ENCODE data around the gene PCNA.
A peak's percentile ranks its signal among the peaks of the same experiment; 100 is the strongest.

Gene PCNA

GRCh38 chr20:5119435-5120184 lies at the start of gene PCNA:
Gene PCNA, minus strand, starts transcription at chr20:5119958. Its CDS starts 160 bp downstream, at chr20:5119798.
- peak; percentile 87 for DNase-seq

GRCh38 chr20:5168651-5169396 lies 49.1 kb upstream of the PCNA start:
- peak; percentile 5 for DNase-seq

DNA sequence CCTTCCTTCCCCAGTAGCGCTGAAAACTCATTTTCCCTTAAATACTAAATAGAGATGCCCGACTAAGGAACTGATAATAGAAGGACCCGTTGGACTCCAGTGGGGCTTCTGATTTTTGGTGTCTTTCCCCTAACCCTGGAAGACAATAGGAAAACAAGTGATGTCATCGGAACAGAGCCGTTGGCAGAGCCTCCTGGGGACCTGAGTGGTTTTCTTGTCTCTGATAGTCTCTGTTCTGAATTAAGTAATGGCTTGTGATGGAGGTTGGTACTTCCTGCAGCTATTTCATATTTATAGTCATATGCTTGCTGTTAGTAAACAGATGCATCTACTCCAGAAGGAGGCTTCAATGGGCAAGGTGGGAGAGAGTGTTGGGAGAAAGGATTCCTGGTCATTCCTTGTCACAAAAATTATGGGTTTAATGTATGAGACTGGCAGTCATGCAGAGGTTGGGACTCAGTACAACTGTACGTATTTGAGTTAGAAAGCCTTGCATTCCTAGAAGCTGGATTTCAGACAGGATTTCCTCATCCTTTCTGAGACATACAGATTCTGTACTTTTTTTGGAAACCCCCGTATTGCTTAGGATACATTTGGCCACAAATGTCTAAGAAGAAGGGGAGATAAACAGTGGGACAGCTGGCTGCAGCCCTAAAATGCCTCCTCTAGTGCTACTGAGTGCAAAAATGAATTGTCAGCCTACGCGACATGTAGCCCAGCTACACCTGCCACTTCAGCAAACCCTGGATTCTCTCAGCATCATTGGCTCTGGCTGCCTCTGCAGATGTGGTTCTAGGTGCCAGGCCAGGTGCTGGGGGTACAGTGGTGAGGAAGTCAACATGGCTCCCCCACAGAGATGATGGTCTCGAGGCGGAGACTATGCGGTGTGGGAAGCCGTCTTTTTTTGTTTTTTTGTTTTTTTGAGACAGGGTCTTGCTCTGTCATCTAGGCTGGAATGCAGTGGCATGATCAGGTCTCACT lies 45.2 kb upstream of the PCNA start:
- DNase-seq = no peak

DNA sequence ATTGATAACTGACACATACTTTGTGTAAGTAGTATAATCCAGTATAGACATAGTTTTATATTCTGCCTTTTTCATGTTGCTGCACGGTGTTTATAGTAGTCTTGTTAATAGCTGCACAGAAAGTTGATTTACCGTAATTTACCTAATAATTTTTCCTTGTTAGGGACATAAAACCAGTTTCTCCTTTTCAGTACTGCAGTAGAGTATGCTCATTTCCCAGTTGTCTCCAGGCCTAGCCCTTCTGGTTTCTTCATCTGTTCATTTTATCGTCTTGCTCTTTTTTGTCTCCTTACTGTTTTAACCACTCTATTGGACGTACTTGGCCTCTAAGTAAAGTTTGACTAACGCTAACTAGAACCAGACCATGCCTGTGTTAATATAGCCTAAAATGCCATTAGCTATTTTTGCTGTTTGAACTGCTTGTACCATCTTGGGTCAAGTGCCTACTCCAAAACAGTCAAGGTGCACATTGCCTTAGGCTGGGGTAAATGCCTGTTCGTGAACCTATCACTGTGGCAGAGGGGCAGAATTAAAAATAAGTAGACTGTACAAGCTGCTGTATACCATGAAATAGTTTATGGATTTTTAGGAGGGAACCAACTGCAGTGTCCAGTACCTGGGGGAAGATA lies 41.9 kb upstream of the PCNA start:
- DNase-seq = no peak

DNA sequence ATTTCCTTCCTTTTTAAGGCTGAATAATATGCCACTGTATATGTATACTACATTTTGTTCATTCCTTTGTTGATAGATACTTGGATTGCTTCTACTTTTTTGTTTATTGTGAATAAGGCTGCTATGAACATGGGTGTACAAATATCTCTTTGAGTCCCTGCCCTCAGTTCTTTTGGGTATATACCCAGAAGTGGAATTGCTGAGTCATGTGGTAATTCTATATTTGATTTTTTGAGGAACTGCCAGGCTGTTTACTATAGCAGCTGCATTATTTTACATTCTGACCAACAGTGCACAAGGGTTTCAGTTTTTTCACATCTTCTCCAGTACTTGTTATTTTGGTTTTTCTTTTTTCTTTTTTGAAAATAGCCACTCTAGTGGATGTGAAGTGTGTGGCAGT lies 41.1 kb upstream of the PCNA start:
- DNase-seq = no peak

DNA sequence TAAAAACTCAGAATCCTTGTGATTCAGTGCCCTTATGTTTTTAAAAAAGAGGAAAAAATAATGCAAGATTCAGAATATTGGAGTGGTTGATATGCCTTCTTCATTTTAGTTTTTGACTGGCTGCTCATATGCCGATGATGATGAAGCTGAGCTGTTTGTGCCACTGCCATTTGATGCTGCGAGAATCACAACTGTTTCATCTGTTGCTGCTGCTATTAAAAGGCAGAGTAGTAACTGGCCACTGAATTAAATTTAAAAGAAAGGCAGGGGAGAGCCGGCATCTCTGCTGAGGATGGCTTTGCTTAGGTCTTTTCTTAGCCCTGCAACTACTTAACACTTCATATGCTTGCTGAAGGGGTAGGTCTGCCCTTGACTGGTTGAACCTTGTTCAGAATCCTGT lies 40.2 kb upstream of the PCNA start:
- DNase-seq = no peak

DNA sequence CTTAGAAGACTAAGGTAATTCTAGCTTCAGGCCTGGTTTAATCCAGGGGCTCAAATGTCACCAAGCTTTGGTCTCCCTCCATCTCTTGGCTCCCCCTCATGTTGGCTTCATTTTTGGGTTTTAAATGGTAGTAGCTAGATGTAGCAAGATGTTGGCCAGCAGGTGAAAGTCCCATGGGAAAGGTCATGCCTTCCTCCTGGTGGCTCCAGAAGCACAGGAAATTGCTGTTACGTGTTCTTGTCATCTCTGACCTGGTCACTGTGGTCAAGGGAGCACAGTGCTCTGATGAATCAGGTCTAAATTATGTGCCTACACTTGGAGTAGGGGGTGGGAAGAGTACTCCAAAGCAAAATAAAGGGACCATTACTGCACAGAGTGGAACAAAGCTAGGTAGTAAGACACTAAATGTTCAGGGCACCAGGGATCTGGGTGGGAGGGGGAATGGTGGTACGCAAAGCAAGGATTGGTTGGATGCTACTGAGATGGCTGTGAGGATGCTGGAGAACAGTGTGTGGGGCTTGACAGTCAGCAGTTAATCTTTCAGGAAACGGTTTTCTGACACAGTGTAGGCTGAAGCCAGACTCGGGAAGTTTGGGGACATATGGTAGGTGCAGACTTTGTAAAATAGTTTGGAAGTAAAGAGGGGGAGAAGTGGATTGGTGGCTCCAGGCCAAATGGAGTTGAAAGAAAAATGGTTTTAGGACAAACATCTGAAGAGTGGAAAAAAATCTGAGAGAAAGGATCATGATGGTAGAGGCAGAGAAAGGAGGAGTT lies 37.1 kb upstream of the PCNA start:
- no peak for DNase-seq

DNA sequence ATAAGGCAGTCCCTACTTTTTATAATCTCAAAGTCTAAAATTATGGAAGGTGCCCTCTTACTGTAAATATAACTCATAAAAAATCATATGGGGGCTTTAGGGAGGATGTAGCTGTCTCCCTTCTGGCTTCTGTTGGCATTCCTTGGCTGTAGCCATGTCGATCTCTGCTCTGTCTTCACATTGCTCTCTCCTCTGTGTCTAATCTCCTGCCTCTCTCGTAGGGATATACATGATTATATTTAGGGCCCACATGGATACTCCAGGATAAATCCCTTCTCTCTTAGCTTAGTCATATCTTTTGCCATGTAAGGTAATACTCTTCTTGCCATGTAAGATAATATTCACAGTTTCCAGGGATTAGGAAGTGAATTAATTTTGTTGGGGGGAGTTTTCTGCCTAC lies 35.6 kb upstream of the PCNA start:
- no peak for DNase-seq

GRCh38 chr20:5154543-5154925 lies 34.8 kb upstream of the PCNA start:
- no peak for DNase-seq

DNA sequence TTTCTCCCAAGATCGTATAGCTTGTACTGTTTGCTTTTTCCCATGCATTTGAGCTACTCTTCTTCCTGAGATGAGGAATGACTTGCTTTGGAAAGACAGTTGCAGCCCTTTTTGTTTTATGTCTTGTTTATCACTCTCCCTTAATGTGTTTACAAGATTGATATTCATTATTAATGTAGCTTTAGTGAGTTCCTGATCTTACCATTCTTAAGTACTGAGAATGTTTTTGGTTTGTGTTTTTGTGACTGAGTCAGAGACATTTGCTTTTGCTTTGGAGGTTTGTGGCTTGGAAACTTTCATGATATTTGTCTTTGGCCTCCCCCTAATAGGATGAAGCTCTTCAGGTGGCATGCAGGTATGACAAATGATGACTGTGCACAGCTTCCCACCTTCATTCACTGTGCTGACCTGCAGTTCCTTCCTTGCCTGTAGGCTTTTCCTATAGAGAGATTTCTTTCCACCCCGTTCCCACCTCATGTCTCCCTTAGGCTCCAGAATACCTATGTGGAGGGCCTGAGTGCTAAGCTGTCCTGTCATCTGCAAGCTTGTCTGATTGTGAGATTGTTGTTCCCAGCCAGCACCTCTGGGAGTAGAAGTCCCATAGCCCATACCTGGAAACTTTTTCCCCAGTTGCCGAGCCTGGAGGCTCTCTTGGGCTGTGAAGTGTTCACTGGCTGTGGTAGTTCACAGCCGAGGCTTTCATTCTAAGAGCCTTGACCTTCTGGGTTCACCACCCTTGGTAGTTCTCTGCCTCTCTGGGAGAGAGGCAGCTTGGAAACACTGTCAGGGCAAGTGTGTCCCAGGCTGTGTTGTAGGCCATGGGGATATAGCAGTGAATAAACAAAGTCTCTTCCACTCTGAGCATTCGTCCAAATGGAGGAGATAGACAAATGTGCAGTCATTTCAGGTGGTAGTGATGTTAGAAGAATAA lies 34.1 kb upstream of the PCNA start:
- no peak for DNase-seq

GRCh38 chr20:5153152-5153467 lies 33.4 kb upstream of the PCNA start:
- DNase-seq = no peak

GRCh38 chr20:5150226-5151076 lies 30.7 kb upstream of the PCNA start:
- DNase-seq = no peak

DNA sequence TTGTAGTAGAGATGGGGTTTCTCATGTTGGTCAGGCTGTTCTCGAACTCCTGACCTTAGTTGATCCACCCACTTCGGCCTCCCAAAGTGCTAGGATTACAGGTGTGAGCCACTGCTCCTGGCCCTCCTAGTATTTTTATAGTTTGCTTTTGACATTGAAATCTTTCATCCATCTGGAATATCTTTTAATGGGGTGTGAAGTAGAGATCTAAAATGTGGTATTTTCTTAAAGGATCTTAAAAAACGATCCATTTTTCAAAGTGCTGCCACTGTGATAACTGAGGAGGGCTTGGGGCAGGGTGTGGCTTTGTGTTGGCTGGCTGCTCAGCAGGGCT lies 30.1 kb upstream of the PCNA start:
- no peak for DNase-seq

GRCh38 chr20:5148581-5148980 lies 28.8 kb upstream of the PCNA start:
- no peak for DNase-seq

DNA sequence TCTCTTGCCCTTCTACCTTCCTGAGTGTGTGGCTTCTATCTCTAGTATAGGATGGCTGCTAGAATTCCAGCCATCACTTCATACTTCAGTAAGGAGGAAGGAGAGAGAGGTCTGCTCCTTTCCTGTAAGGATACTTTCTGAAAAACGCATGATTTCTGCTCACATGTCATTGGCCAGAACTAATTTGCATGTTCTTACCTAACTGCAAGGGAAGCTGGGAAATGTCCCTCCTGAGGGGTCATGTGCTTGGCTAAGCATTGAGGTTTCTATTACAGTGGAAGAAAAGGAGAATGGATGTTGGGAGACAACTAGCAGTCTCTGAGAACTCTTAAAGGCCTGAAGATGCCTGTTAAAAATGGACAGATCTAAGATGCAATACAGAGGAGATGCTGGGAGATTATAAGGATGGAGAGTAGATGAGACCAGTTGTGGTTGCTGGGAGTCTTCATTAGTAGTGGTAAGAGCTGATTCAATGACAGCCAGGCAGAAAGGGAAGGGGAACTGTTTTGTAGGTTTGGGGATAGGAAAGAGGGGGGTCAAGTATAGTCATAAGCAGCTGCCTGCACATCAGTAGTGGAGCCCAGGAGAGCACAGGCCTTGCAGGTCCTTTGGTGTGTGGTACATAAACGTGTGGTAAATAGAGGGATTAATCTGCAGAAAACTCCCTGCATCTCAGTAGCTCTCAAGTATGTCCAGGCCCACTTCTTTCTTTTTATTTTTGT lies 27.3 kb upstream of the PCNA start:
- no peak for DNase-seq

- DNase-seq = no peak
Measured at GRCh38 chr20:5146099-5146668, 26.4 kb upstream of the PCNA start.

DNA sequence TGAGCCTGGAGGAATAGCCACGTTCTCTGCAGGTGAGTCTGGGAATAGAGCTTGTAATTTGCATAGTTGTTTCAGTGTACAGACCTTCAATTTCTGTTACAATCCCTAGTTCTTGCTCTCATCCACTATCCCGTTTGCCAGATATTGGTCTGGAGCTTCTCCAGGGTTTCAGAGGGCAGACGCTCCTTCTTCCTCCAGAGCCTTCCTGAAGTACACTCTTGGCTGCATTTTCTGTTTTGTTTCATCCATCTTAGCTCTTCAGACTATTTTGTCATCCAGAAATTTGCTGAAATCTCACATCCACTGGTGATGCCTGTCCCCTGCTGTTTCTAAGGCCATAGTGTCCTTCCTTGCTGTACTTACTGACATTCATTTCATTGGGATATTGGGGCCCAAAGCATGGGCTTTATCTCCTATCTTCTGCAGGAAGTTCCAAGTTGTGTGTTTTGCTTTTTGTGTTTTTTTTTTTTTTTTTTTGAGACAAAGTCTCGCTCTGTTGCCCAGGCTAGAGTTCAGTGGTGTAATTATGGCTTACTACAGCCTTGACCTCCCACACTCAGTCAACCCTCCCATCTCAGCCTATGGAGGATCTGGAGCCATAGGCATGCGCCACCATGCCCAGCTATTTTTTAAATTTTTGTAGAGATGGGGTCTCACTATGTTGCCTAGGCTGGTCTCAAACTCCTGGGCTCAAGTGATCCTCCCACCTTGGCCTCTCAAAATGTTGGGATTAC lies 25.8 kb upstream of the PCNA start:
- no peak for DNase-seq

DNA sequence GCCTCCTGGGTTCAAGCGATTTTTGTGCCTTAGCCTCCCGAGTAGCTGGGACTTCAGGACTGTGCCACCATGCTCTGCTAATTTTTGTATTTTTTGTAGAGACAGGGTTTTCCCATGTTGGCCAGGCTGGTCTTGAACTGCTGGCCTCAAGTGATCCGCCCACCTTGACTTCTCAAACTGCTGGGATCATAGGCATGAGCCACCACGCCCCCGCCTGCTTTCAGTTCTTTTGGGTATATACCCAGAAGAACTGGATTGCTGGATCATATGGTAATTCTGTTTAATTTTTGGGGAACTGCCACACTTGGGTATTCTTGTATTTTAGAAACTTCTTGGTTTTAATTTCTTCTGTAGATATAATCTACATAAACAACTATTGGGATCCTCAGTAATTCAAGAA lies 24.1 kb upstream of the PCNA start:
- DNase-seq = no peak

All from T1000 (cell line).